H7 (cell line): ENCODE data around the gene LILRA2. TPM values are rescaled to one million over a fixed set of nuclear protein-coding genes. Genes with fewer than 3 reads are reported as not detected.
"Not testable (repeated sequence)": the region's sequence is repeated elsewhere in the genome, so short reads cannot be mapped to it uniquely, and the experiment has no call there.

Experiments used
- DNase-seq: peaks from one replicate; pipeline ENCODE4 v3.0.0; 2012
- H3K27me3 ChIP-seq: 2 replicates; pipeline ENCODE4 v1.6.0; 2011; ENCODE audit warnings: mild to moderate bottlenecking, low read length; ENCODE audit not compliant: control insufficient read depth, insufficient read depth
- H3K36me3 ChIP-seq: replicated peaks from 2 replicates; pipeline ENCODE4 v1.5.1; 2011; ENCODE audit warnings: low read length; ENCODE audit not compliant: control insufficient read depth, insufficient read depth
- H3K4me3 ChIP-seq: 2 replicates; pipeline ENCODE4 v1.5.1; 2011; ENCODE audit warnings: low read depth, mild to moderate bottlenecking, control low read depth, low read length, moderate library complexity; ENCODE audit not compliant: insufficient read depth
- total RNA-seq: library from RNA; depleted of rRNA; stranded (reverse); fragments of >200 nt; shearing (Covaris generic); gene quantifications from 2 replicates; pipeline ENCODE4 v1.2.3, GENCODE V29; 2014

LILRA2 gene
- total RNA-seq, 1 experiment from 2014 or later, result not detected

DNA sequence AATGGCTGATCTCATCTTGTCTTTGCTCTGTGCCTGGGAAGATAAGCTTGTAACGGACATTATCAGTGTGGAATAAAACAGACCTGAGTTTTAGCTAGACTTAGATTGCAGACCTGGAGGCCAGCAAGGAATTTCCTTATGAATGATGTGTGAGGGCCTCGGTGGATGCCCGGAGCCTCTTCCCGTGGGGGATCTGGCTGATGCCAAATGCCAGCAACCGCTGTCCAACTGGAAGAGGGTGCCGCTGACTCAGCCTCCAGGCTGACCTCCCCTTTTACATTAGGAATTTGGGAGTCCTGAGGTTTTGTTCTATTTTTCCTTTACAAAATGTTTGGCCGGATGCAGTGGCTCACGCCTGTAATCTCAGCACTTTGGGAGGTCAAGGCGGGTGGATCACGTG lies 19.6 kb upstream of the LILRA2 start:
- no peak for DNase-seq
- Histone ChIP-seq H3K36me3 (no peaks in the 10 kb centered on the region), H3K4me3 (no peak overlapping the region), H3K27me3 (no peaks in the 10 kb centered on the region)

GRCh38 chr19:54554896-54555295 lies 18.7 kb upstream of the LILRA2 start:
- no peak for DNase-seq
- H3K36me3 ChIP-seq, result no peaks in the 10 kb centered on the region
- no peaks in the 10 kb centered on the region for H3K27me3 ChIP-seq
- H3K4me3 ChIP-seq, result no peak overlapping the region

- no peaks in the 10 kb centered on the region for H3K27me3 ChIP-seq
- no peaks in the 10 kb centered on the region for H3K36me3 ChIP-seq
- no peak overlapping the region for H3K4me3 ChIP-seq
- no peak for DNase-seq
Observed at GRCh38 chr19:54556194-54556593, 17.4 kb upstream of the LILRA2 start.

DNA sequence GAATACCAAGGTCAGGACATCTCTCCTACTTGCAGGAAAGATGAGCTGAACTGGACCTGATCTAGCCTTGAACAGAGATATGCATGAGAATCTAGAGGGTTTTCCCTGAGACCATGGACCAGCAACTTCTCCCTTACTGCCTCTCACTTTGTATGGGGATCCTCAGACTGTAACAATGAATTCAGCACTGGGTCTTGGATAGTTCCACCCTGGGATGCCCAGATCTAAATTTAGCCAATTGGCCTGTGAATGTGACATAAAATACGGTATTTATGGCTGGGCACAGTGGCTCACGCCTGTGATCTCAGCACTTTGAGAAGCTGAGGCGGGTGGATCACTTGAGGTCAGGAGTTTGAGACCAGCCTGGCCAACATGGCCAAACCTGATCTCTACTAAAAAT lies 15.3 kb upstream of the LILRA2 start:
- Histone ChIP-seq H3K27me3 (no peaks in the 10 kb centered on the region), H3K36me3 (no peaks in the 10 kb centered on the region), H3K4me3 (no peak overlapping the region)
- DNase-seq, result no peak

GRCh38 chr19:54560881-54561385 lies 12.7 kb upstream of the LILRA2 start:
- DNase-seq, result no peak
- Histone ChIP-seq H3K27me3 (no peaks in the 10 kb centered on the region), H3K36me3 (no peaks in the 10 kb centered on the region), H3K4me3 (no peak overlapping the region)

DNA sequence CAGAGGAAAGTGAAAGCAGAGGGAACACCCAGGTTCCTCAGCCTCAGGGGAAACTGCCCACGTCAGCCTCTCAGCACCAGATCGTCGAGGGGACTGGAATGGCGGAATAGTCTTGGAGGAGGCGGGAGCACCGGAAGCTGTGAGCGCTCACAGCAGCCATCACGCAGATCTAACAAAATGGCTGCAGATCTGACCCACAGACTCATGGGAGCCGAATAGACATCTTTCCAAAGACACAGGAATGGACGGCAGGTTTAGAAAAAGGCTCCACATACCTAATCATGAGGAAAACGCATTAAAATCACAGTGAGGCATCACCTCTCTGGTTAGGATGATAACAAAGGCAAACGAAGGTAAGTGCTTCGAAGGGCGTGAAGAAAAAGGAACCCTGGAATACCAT lies 11.8 kb upstream of the LILRA2 start:
- H3K27me3 ChIP-seq, result no peaks in the 10 kb centered on the region
- DNase-seq, result no peak
- no peaks in the 10 kb centered on the region for H3K36me3 ChIP-seq
- no peak overlapping the region for H3K4me3 ChIP-seq

DNA sequence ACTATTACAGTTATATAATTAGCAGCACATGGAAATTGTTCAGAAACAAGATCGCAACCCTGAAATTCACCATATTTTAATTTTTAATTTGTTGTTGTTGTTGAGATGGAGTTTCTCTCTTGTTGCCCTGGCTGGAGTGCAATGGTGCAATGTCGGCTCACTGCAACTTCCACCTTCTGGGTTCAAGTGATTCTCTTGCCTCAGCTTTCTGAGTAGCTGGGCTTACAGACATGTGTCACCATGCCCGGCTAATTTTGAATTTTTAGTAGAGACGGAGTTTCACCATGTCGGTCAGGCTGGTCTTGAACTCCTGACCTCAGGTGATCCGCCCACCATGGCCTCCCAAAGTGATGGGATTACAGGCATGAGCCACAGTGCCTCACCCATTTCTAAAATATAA lies 10.4 kb upstream of the LILRA2 start:
- H3K27me3 ChIP-seq, DNase-seq, H3K4me3 ChIP-seq, H3K36me3 ChIP-seq: not testable (repeated sequence)

GRCh38 chr19:54570316-54570715 lies 3.3 kb upstream of the LILRA2 start:
- no peak for DNase-seq
- H3K4me3 ChIP-seq, result no peak overlapping the region
- no peaks in the 10 kb centered on the region for H3K36me3 ChIP-seq
- no peaks in the 10 kb centered on the region for H3K27me3 ChIP-seq

- not testable (repeated sequence) for H3K36me3 ChIP-seq, DNase-seq, H3K27me3 ChIP-seq, H3K4me3 ChIP-seq
Observed at GRCh38 chr19:54571715-54572615, 1.6 kb upstream of the LILRA2 start.

DNA sequence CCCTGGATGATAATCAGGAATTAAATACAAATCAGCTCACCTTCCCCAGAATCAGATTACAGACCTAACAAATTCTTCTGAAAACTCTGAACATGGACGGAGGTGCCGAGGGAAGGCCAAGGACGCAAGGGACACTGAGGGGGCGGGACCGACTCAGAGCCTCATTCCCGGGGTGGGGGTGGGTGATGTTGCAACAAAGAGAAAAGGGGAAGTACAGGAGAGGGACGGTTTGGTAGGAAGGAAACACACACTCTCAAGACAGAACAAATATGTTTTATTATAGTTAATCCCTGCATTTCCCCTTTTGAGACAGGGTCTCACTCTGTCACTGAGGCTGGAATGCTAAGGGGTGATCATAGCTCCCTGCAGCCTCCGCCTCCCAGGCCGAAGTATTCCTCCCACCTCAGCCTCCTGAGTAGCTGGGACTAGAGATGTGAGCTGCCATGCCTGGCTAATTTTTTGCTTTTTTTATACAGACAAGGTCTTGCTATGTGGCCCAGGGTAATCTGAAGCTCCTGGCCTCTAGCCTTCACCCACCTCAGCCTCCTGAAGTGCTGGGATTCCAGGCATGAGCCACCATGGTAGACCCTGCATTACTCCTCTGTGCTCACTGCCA lies 786 bp upstream of the LILRA2 start:
- Histone ChIP-seq H3K4me3 (no peak overlapping the region), H3K27me3 (no peaks in the 10 kb centered on the region), H3K36me3 (no peaks in the 10 kb centered on the region)
- DNase-seq, result no peak

DNA sequence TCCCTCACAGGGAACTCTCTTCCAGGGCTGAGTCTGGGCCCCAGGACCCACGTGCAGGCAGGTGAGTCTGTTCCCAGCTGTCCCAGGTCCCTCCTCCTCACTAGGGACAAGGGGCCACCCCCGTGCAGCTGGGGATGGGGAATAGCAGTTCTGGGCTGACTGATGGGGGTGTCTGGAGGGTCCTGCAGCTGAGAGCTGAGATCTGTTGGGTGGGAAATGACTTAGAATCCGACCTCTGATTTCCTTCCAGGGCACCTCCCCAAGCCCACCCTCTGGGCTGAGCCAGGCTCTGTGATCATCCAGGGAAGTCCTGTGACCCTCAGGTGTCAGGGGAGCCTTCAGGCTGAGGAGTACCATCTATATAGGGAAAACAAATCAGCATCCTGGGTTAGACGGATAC lies 461 bp downstream of the LILRA2 start:
- H3K27me3 ChIP-seq, result no peaks in the 10 kb centered on the region
- no peak overlapping the region for H3K4me3 ChIP-seq
- no peaks in the 10 kb centered on the region for H3K36me3 ChIP-seq
- DNase-seq, result no peak

DNA sequence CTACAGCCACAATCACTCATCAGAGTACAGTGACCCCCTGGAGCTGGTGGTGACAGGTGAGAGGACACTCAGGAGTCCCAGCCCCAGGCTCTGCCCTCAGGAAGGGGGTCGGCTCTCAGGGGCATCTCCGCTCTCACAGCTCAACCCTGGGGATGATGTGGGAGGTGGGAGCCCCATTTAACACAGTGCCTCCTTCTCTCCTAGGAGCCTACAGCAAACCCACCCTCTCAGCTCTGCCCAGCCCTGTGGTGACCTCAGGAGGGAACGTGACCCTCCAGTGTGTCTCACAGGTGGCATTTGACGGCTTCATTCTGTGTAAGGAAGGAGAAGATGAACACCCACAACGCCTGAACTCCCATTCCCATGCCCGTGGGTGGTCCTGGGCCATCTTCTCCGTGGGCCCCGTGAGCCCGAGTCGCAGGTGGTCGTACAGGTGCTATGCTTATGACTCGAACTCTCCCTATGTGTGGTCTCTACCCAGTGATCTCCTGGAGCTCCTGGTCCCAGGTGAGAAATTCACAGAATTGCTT lies 1.0 kb downstream of the LILRA2 start:
- no peak for DNase-seq
- Histone ChIP-seq H3K4me3 (no peak overlapping the region), H3K27me3 (no peaks in the 10 kb centered on the region), H3K36me3 (no peaks in the 10 kb centered on the region)

- DNase-seq, H3K27me3 ChIP-seq, H3K36me3 ChIP-seq, H3K4me3 ChIP-seq: not testable (repeated sequence)
Observed at GRCh38 chr19:54575205-54575604, 1.6 kb downstream of the LILRA2 start.

DNA sequence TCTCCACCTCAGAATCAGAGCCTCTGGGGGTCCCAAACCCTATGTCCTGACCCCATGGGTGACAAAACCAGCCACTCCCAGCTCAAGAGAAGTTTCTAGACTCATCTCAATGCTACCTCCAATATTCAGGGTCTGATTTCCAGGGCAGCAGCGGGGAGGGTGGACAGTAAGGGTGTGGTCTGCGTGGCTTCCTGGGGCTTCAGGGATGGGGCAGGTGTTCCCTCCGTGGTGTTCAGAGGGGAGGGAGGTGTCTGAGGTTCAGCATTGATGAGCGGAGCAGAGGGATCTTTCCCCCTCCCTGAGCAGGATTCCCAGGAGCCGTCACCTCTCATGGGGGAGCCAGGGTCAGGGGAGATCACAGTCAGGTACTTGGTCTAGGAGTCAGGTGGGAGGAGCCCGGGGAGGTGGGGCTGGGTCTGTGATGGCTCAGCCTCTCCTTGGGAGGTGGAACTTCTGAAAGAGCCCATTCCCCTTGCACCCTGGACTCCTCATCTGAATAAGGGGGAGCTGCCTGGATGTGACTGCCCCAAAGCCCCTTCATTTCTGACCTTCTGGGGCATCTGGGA lies 2.9 kb downstream of the LILRA2 start:
- Histone ChIP-seq H3K27me3 (no peaks in the 10 kb centered on the region), H3K36me3 (no peaks in the 10 kb centered on the region), H3K4me3 (no peak overlapping the region)
- DNase-seq, result peak; percentile 49

GRCh38 chr19:54577334-54577733 lies 3.7 kb downstream of the LILRA2 start:
- no peaks in the 10 kb centered on the region for H3K27me3 ChIP-seq
- no peak overlapping the region for H3K4me3 ChIP-seq
- H3K36me3 ChIP-seq, result no peaks in the 10 kb centered on the region
- DNase-seq, result no peak
